ENCODE measurements around the gene MYO5C.

The MYO5C gene

DNA sequence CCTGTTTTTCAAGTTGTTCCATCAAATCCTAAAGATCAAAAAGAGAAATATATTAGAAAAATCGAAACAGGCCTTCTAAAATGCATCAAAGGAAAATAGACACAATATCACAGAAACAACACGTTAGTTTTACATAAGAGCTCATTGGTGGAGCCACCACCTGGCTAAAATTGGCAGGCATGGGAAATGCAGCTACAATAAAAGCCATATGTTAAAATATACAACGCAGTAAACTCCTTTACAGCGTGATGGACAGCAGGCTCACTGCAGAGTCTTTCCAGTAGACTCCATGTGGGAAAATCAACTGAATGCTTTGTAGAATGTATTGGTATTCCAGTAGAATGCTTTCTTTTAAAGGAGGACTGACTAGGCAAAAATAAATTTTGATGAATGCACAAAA lies 40.9 kb upstream of the MYO5C start:
- no peak for DNase-seq (ENCODE audit: extremely low read depth, low read depth)
- TF ChIP-seq, protein P1, sequence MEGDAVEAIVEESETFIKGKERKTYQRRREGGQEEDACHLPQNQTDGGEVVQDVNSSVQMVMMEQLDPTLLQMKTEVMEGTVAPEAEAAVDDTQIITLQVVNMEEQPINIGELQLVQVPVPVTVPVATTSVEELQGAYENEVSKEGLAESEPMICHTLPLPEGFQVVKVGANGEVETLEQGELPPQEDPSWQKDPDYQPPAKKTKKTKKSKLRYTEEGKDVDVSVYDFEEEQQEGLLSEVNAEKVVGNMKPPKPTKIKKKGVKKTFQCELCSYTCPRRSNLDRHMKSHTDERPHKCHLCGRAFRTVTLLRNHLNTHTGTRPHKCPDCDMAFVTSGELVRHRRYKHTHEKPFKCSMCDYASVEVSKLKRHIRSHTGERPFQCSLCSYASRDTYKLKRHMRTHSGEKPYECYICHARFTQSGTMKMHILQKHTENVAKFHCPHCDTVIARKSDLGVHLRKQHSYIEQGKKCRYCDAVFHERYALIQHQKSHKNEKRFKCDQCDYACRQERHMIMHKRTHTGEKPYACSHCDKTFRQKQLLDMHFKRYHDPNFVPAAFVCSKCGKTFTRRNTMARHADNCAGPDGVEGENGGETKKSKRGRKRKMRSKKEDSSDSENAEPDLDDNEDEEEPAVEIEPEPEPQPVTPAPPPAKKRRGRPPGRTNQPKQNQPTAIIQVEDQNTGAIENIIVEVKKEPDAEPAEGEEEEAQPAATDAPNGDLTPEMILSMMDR (IDR thresholded peaks at IDR 0.05; ENCODE audit: low read depth, low read length) = no peak

DNA sequence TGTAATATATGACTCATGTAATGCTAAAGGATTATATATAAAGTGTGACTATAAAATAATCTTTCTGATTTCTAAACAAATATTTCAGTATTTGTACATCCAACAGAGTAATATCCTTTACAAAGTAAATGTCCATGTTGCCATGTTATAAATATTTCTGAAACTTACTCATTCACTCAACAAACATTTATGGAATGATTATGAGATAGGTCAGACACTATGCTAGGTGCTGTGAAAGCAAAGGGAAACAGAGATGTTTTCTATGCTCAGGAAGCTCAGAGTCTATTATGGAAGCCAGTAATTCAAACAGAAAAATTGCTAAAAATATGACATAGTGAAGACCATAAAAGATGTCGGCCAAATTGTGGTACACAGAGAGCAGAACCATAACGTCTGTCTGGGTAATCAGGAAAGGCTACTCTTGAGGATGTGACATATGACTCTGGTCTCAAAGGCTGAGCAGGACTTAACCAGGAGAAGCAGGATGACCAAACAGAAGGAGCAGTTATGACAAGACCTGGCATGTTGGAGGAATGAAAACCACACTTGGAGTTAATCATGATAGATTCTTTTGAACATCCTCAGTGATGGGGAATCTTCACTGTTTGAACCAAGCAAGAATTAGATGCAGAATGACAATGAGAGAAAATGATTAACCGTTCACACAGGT lies 39.0 kb upstream of the MYO5C start:
- TF ChIP-seq, protein P1 (IDR thresholded peaks at IDR 0.05; ENCODE audit: low read depth, low read length) = no peak
- no peak for DNase-seq (ENCODE audit: extremely low read depth, low read depth)

- TF ChIP-seq, protein P1 (IDR thresholded peaks at IDR 0.05; ENCODE audit: low read depth, low read length) = peak; percentile 53
- DNase-seq (ENCODE audit: extremely low read depth, low read depth) = no peak
Measured at GRCh38 chr15:52331490-52332240, 36.1 kb upstream of the MYO5C start.

DNA sequence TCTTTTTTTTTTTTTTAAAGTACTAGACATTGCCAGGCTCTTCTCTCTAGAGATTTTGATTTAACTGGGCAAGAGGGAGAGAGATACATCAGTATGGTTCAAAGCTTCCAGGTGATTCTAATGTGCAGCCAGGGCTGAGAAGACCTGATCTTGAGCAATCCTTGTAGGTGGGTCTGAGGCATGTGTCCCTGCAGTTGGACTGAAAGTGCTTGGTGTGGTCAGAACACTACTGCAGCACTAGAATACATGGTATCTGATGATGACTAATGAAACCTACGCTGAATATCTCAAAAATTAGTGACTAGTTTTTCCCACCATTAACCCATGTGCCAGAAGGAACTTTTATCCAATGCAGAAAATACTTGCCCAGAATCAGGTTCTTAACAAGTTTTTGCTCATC lies 34.4 kb upstream of the MYO5C start:
- no peak for DNase-seq (ENCODE audit: extremely low read depth, low read depth)
- TF ChIP-seq, protein P1 (IDR thresholded peaks at IDR 0.05; ENCODE audit: low read depth, low read length) = no peak

DNA sequence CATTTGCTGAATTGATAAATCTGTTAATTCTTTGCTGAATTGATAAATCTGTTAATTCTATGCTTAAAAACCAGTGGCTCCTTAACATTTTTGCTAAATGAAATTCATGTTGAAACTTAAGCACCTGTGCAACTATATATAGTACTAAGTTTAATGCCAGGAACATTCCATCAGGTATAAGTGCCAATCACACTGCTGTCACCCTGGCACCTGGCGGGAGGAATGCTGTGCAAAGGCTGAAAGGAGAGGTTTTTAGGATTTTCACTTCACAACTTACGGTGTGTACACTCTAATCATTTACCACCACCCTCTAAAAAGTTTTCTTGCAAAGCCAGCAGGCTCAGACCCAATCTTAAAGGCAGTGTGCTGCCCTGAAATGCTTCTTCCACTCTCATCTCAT lies 33.5 kb upstream of the MYO5C start:
- no peak for DNase-seq (ENCODE audit: extremely low read depth, low read depth)
- TF ChIP-seq, protein P1 (IDR thresholded peaks at IDR 0.05; ENCODE audit: low read depth, low read length) = no peak

DNA sequence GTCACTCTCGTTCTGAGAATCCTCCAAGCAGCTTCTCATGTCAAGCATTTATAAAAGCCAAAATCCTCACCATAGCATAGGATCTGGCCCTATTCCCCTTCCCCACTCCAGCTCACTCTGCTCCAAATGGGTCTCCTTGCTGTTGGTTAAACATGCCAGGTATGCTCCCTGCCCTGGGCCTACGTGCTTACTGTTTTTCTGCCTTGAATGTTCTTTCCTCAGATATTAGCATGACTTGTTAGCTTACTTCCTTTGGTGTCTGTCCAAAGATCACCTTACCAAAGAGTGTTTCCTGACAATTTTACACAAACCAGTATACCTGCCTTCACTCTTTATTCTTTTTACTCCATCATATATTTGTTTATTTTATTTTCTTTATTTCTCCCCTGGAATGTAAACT lies 33.1 kb upstream of the MYO5C start:
- no peak for DNase-seq (ENCODE audit: extremely low read depth, low read depth)

GRCh38 chr15:52326756-52327155 lies 31.2 kb upstream of the MYO5C start:
- peak; percentile 15 for DNase-seq (ENCODE audit: extremely low read depth, low read depth)
- TF ChIP-seq, protein P1 (IDR thresholded peaks at IDR 0.05; ENCODE audit: low read depth, low read length) = no peak

More for the DNA sequence above, 33.1 kb upstream of the MYO5C start:
- TF ChIP-seq, protein P1 (IDR thresholded peaks at IDR 0.05; ENCODE audit: low read depth, low read length) = no peak

Measured in AG09319 (cell line).